ENCODE results near the gene PROSER1. TPM values are rescaled to one million over a fixed set of nuclear protein-coding genes. Genes with fewer than 3 reads are reported as not detected.
A peak's percentile ranks its signal among the peaks of the same experiment; 100 is the strongest.

PROSER1 gene
- total and polyA plus RNA-seq, 10 of the 15 experiments (the other 5 are each of a cell fraction or from before 2014, with no cell fraction given) = 14.3 to 66.0 (median 26.9) TPM

- Histone ChIP-seq H3K4me3 (peak overlapping the region; percentile 95), H3K27me3 (replicated peaks in 1 of 2; ENCODE audit: control insufficient read depth in 2 of 2, insufficient read depth in 2 of 2, low read length in 1 of 2) (no peaks in the 10 kb centered on the region), H3K79me2 (ENCODE audit: control insufficient read depth, insufficient read depth, low read length) (peaks cover 82% of the 10 kb centered on the region), H3K4me1 (ENCODE audit: control insufficient read depth, insufficient read depth, low read length) (peaks cover 5% of the 10 kb centered on the region), H3K9me3 (replicated peaks; ENCODE audit: control insufficient read depth, insufficient read depth, low read length) (no peaks in the 10 kb centered on the region), H2AFZ (ENCODE audit: control insufficient read depth, low read depth, low read length) (no peak overlapping the region), H3K9ac (ENCODE audit: control insufficient read depth, insufficient read depth, low read length) (peak overlapping the region; percentile 94), H3K27ac (ENCODE audit: control insufficient read depth, insufficient read depth) (peak overlapping the region; percentile 93; the same call in 1 of the 2 replicates), H3K36me3 (ENCODE audit: control insufficient read depth in 2 of 2, insufficient read depth in 2 of 2, low read length in 1 of 2) (0 out of 4 replicates have a peak, but pooled peaks cover 0 to 4% of the 10 kb centered on the region in 2 experiments), H4K20me1 (ENCODE audit: control insufficient read depth, insufficient read depth) (no peaks in the 10 kb centered on the region), H3K4me2 (ENCODE audit: control insufficient read depth, insufficient read depth) (peak overlapping the region; percentile 74)
- FAIRE-seq = no peak
- in situ Hi-C loops (cut with MboI) (no loop called here), intact Hi-C loops (cut with micrococcal nuclease; ENCODE audit: unreplicated experiment) (loop anchor here (10.0 kb wide), 1 partner anchor 691 kb away; the partner anchor contains the start of gene UFM1)
- no TSS peak for BruUV-seq (replicated peaks)
- ATAC-seq = no peak
- CTCF ChIA-PET = interaction anchor here (0.9 to 1.4 kb wide), 5 partner anchors 15 to 24 kb away, joined by 3 to 7 read pairs (median 3); no protein-coding TSS in a partner anchor
- 0% methylated on average over 2 of the region's 2 CpGs for WGBS (ENCODE audit: insufficient coverage, insufficient replicate concordance, low lambda C conversion rate, missing lambda C conversion rate)
- POLR2A ChIA-PET = no interaction called here
- SMC1A ChIA-PET (ENCODE audit: uncharacterized antibody, unreplicated experiment) = interaction anchor here (1.0 to 1.6 kb wide), 4 partner anchors 13 to 570 kb away, joined by 3 to 8 read pairs (median 4); no protein-coding TSS in a partner anchor
- TF ChIP-seq PBX3 (IDR thresholded peaks at IDR 0.05; ENCODE audit: insufficient replicate concordance, low read depth, low read length) (no peak), ZNF217 (IDR thresholded peaks at IDR 0.05) (no peak), CREM (IDR thresholded peaks at IDR 0.05; ENCODE audit: low read depth) (no peak), RFX5 (IDR thresholded peaks at IDR 0.05; ENCODE audit: low read depth, low read length) (no peak), CBFB (IDR thresholded peaks at IDR 0.05; ENCODE audit: low read depth) (no peak), CBX3 (IDR thresholded peaks at IDR 0.05; ENCODE audit: borderline replicate concordance, low read depth) (no peak), ZNF384 (IDR thresholded peaks at IDR 0.05; ENCODE audit: borderline replicate concordance, low read depth, low read length) (no peak), SREBF1 (IDR thresholded peaks at IDR 0.05; ENCODE audit: low read length) (no peak), CEBPB (IDR thresholded peaks at IDR 0.05; ENCODE audit: borderline replicate concordance in 1 of 2, low read depth in 2 of 2, low read length in 2 of 2) (no peak), HCFC1 (IDR thresholded peaks at IDR 0.05; ENCODE audit: low read length) (no peak), BMI1 (IDR thresholded peaks at IDR 0.05; ENCODE audit: borderline replicate concordance) (no peak), CHD1 (IDR thresholded peaks at IDR 0.05; ENCODE audit: low read depth, low read length) (no peak), POLR2A (IDR thresholded peaks at IDR 0.05; ENCODE audit: low read depth, low read length) (no peak), SIN3A (IDR thresholded peaks at IDR 0.05; ENCODE audit: low read depth, low read length) (no peak), ZBTB11 (CRISPR knock-in tag; IDR thresholded peaks at IDR 0.05) (no peak), BCL11A (IDR thresholded peaks at IDR 0.05; ENCODE audit: low read depth, low read length) (no peak), ZBED1 (IDR thresholded peaks at IDR 0.05; ENCODE audit: borderline replicate concordance) (no peak)
- RAD21 ChIA-PET (ENCODE audit: unreplicated experiment) = interaction anchor here (2.4 kb wide), 1 partner anchor 18 kb away, joined by 12 read pairs; no protein-coding TSS in a partner anchor
- DNase-seq (ENCODE audit: low read depth, low spot score) = no peak
Measured at GRCh38 chr13:39035799-39036198, 2.1 kb downstream of the PROSER1 start.

Measured in GM12878 (cell line).